Prostate gland (tissue), 2 donors: ENCODE results near the gene NDUFA3. TPM values are rescaled to one million over a fixed set of nuclear protein-coding genes. Genes with fewer than 3 reads are reported as not detected.

Experiments
- DNase-seq: peaks from one replicate; pipeline ENCODE4 v3.0.0-alpha.2; 2019; ENCODE audit warnings: low spot score
- H3K27ac ChIP-seq, 2 donors: fragments of 200-600 bp; sonication (generic); 2 replicates each; pipeline ENCODE4 v1.5.1; 2017 to 2019
- H3K27me3 ChIP-seq: fragments of 200-600 bp; sonication (generic); replicated peaks from 2 replicates; pipeline ENCODE4 v1.5.1; 2019; ENCODE audit not compliant: insufficient read depth
- H3K36me3 ChIP-seq, 2 donors: fragments of 200-600 bp; sonication (generic); 1 replicate in 1 of 2; 2 replicates in 1 of 2; pipeline versions ENCODE4 v1.5.1 to v1.8.1; 2017 to 2019
- H3K4me1 ChIP-seq: fragments of 200-600 bp; sonication (generic); replicated peaks from 2 replicates; pipeline ENCODE4 v1.5.1; 2019
- H3K4me3 ChIP-seq, 2 donors: fragments of 200-600 bp; sonication (generic); 2 replicates each; pipeline ENCODE4 v1.5.1; 2017 to 2019
- H3K9me3 ChIP-seq: fragments of 200-600 bp; sonication (generic); 2 replicates; pipeline ENCODE4 v1.5.1; 2017
- CTCF ChIP-seq, 4 experiments: fragments of 200-600 bp in 2 of 4; fragments of 450-650 bp in 2 of 4; sonication (generic) in 2 of 4; IDR thresholded peaks; 1 replicate in 3 of 4; 2 replicates in 1 of 4; pipeline ENCODE4 v1.5.1; 2016 to 2019; ENCODE audit warnings: antibody characterized with exemption in 4 of 4, mild to moderate bottlenecking in 2 of 4, moderate library complexity in 2 of 4
- POLR2A ChIP-seq: fragments of 450-650 bp; IDR thresholded peaks from one replicate; pipeline ENCODE4 v1.6.1; 2016; ENCODE audit warnings: antibody characterized with exemption, mild to moderate bottlenecking
- POLR2AphosphoS5 ChIP-seq: sonication (generic); formaldehyde crosslinking; IDR thresholded peaks from one replicate; pipeline ENCODE4 v1.6.1; 2017; ENCODE audit warnings: antibody characterized with exemption
- WGBS: methylation state at CpG from one replicate; pipeline ENCODE4 v1.1.5; 2018; 5-methylcytosine and 5-hydroxymethylcytosine counted together
- intact Hi-C: fragments of 100-400 bp; cut with DNase I; formaldehyde crosslinking; loops from one replicate; pipeline ENCODE4 v1.14.2; 2022
- total RNA-seq, 2 donors: library from RNA; depleted of rRNA; stranded (reverse); fragments of >200 nt; gene quantifications; one replicate each; pipeline ENCODE4 v1.1.0, GENCODE V29; 2016

The NDUFA3 gene
- total RNA-seq, 2 donors from 2014 or later = 39.4 to 48.5 TPM

GRCh38 chr19:54145541-54146158 lies 43.0 kb downstream of the NDUFA3 start:
- Histone ChIP-seq H3K27me3 (no peaks in the 10 kb centered on the region), H3K27ac (no peak overlapping the region), H3K4me1 (no peaks in the 10 kb centered on the region), H3K4me3 (no peak overlapping the region), H3K36me3 (peaks cover 30 to 66% of the 10 kb centered on the region in 2 donors), H3K9me3 (no peaks in the 10 kb centered on the region)
- no peak for DNase-seq
- 91% methylated on average over 28 of the region's 28 CpGs for WGBS
- TF ChIP-seq CTCF (IDR thresholded peaks at IDR 0.05) = no peak
- no peak for TF ChIP-seq POLR2AphosphoS5
- no peak for TF ChIP-seq POLR2A
- intact Hi-C loops = no loop called here

GRCh38 chr19:54147676-54148075 lies 45.0 kb downstream of the NDUFA3 start:
- H3K4me1 ChIP-seq = no peaks in the 10 kb centered on the region
- H3K27ac ChIP-seq = no peak overlapping the region
- H3K9me3 ChIP-seq = no peaks in the 10 kb centered on the region
- no peak overlapping the region for H3K4me3 ChIP-seq
- intact Hi-C loops = no loop called here
- H3K36me3 ChIP-seq = peaks cover 39 to 75% of the 10 kb centered on the region in 2 donors
- TF ChIP-seq POLR2AphosphoS5 = no peak
- TF ChIP-seq CTCF (IDR thresholded peaks at IDR 0.05) = no peak
- DNase-seq = no peak
- 58% methylated on average over 3 of the region's 3 CpGs for WGBS
- no peaks in the 10 kb centered on the region for H3K27me3 ChIP-seq

GRCh38 chr19:54148158-54148557 lies 45.5 kb downstream of the NDUFA3 start:
- TF ChIP-seq POLR2AphosphoS5 = no peak
- no peak for TF ChIP-seq CTCF (IDR thresholded peaks at IDR 0.05)
- no peak for TF ChIP-seq POLR2A
- Histone ChIP-seq H3K4me1 (no peaks in the 10 kb centered on the region), H3K4me3 (no peak overlapping the region), H3K27me3 (no peaks in the 10 kb centered on the region), H3K27ac (no peak overlapping the region), H3K36me3 (peaks cover 34 to 79% of the 10 kb centered on the region in 2 donors), H3K9me3 (no peaks in the 10 kb centered on the region)
- 81% methylated on average over 19 of the region's 19 CpGs for WGBS
- intact Hi-C loops = no loop called here
- no peak for DNase-seq

- Histone ChIP-seq H3K27ac (no peak overlapping the region), H3K36me3 (peaks cover 29 to 81% of the 10 kb centered on the region in 2 donors), H3K4me1 (no peaks in the 10 kb centered on the region), H3K9me3 (no peaks in the 10 kb centered on the region), H3K4me3 (no peak overlapping the region), H3K27me3 (no peaks in the 10 kb centered on the region)
- no peak for DNase-seq
- intact Hi-C loops = no loop called here
- TF ChIP-seq CTCF (IDR thresholded peaks at IDR 0.05) (no peak), POLR2A (no peak), POLR2AphosphoS5 (no peak)
- 80% methylated on average over 12 of the region's 12 CpGs for WGBS
These were observed 46.6 kb downstream of the NDUFA3 start for GRCh38 chr19:54149021-54149812.
